CD8-positive, alpha-beta memory T cell (primary cell): ENCODE results near the gene UCKL1. TPM values are rescaled to one million over a fixed set of nuclear protein-coding genes. Genes with fewer than 3 reads are reported as not detected.
"Not testable (repeated sequence)": the region's sequence is repeated elsewhere in the genome, so short reads cannot be mapped to it uniquely, and the experiment has no call there.

Experiments
- CTCF ChIA-PET: fragments of 350-600 bp; sonication (Branson Sonifier 250); formaldehyde crosslinking; loops from one replicate; lab custom pipeline; 2021; ENCODE audit warnings: antibody characterized with exemption; lab: Charles Lee
- POLR2A ChIA-PET: fragments of 350-600 bp; sonication (Branson Sonifier 250); formaldehyde crosslinking; loops from one replicate; lab custom pipeline; 2021; ENCODE audit warnings: antibody characterized with exemption; lab: Charles Lee
- DNase-seq, 5 donors: peaks; one replicate each; pipeline versions ENCODE4 v3.0.0 to v3.0.0-alpha.2; 2020 to 2022; ENCODE audit warnings: mixed read lengths in 1 of 5
- H3K27ac ChIP-seq: one replicate; pipeline ENCODE4 v1.7.0; 2013; ENCODE audit warnings: low read depth, mild to moderate bottlenecking, low read length, moderate library complexity
- H3K27me3 ChIP-seq: 2 replicates; pipeline ENCODE4 v1.7.0; 2013; ENCODE audit warnings: low read length, mild to moderate bottlenecking; ENCODE audit not compliant: insufficient read depth, poor library complexity, severe bottlenecking
- H3K36me3 ChIP-seq: 2 replicates; pipeline ENCODE4 v1.7.0; 2013; ENCODE audit warnings: mild to moderate bottlenecking, low read length, moderate library complexity; ENCODE audit not compliant: insufficient read depth
- H3K4me1 ChIP-seq: 2 replicates; pipeline ENCODE4 v1.7.0; 2013; ENCODE audit warnings: mild to moderate bottlenecking, low read length, moderate library complexity; ENCODE audit not compliant: insufficient read depth
- H3K4me3 ChIP-seq: 2 replicates; pipeline ENCODE4 v1.7.0; 2013; ENCODE audit warnings: mild to moderate bottlenecking, low read length
- H3K9me3 ChIP-seq: 2 replicates; pipeline ENCODE4 v1.7.0; 2013; ENCODE audit warnings: mild to moderate bottlenecking, low read length
- H3K27ac Mint-ChIP-seq, 8 donors: one replicate each; pipeline ENCODE4 v1.8.0; 2020 to 2021; ENCODE audit warnings: mixed read lengths in 8 of 8, mild to moderate bottlenecking in 6 of 8, inconsistent platforms in 3 of 8, moderate library complexity in 3 of 8
- H3K27me3 Mint-ChIP-seq, 2 donors: one replicate each; pipeline ENCODE4 v1.8.0; 2020 to 2021; ENCODE audit warnings: mixed read lengths in 2 of 2, mild to moderate bottlenecking in 1 of 2, moderate library complexity in 1 of 2
- H3K36me3 Mint-ChIP-seq, 3 donors: one replicate each; pipeline ENCODE4 v1.8.0; 2020 to 2021; ENCODE audit warnings: mixed read lengths in 3 of 3, inconsistent platforms in 1 of 3, mild to moderate bottlenecking in 1 of 3
- H3K4me1 Mint-ChIP-seq, 3 donors: one replicate each; pipeline ENCODE4 v1.8.0; 2020 to 2021; ENCODE audit warnings: mixed read lengths in 3 of 3, inconsistent platforms in 1 of 3, mild to moderate bottlenecking in 1 of 3
- H3K4me3 Mint-ChIP-seq, 7 donors: one replicate each; pipeline ENCODE4 v1.8.0; 2020 to 2021; ENCODE audit warnings: mixed read lengths in 7 of 7, mild to moderate bottlenecking in 6 of 7, moderate library complexity in 4 of 7, inconsistent platforms in 2 of 7
- H3K9me3 Mint-ChIP-seq, 5 donors: one replicate each; pipeline ENCODE4 v1.8.0; 2020 to 2022; ENCODE audit warnings: mixed read lengths in 5 of 5, mild to moderate bottlenecking in 3 of 5, moderate library complexity in 2 of 5, inconsistent platforms in 1 of 5
- polyA plus RNA-seq: library from polyadenylated mRNA; unstranded; fragments of 300-500 nt; fragmentation: Illumina TruSeq; gene quantifications from one replicate; pipeline ENCODE4 v1.2.3, GENCODE V29; 2021
- total RNA-seq, 2 experiments: library from RNA; stranded (reverse); gene quantifications; one replicate each; pipeline ENCODE4 v1.2.3, GENCODE V29; 2021

The UCKL1 gene
- total and polyA plus RNA-seq, 3 experiments from 2014 or later = 34.5 to 36.2 (median 35.7) TPM

- peaks cover 29% of the 10 kb centered on the region for H3K4me1 ChIP-seq
- H3K4me3 Mint-ChIP-seq = peak overlapping the region in 2 of 7 donors; percentile 39 to 87
- peak overlapping the region in 1 of 8 donors; percentile 14 for H3K27ac Mint-ChIP-seq
- CTCF ChIA-PET = interaction anchor here (0.7 to 0.9 kb wide), 2 partner anchors 62 to 159 kb away, joined by 3 to 4 read pairs; no protein-coding TSS in a partner anchor
- DNase-seq = peak in 1 of 5 donors; percentile 36
- H3K36me3 ChIP-seq, H3K9me3 Mint-ChIP-seq, H3K27me3 Mint-ChIP-seq, H3K9me3 ChIP-seq, H3K27me3 ChIP-seq, H3K4me3 ChIP-seq, H3K27ac ChIP-seq, POLR2A ChIA-PET: not testable (repeated sequence)
- peaks cover 23 to 48% (median 33%) of the 10 kb centered on the region in 3 donors for H3K4me1 Mint-ChIP-seq
- peaks cover 0 to 18% (median 5%) of the 10 kb centered on the region in 3 donors for H3K36me3 Mint-ChIP-seq
Measured at GRCh38 chr20:63971960-63972311, 15.7 kb upstream of the UCKL1 start.

- Mint-ChIP-seq H3K4me1 (peaks cover 15 to 38% (median 22%) of the 10 kb centered on the region in 3 donors), H3K9me3 (peaks cover 0 to 3% (median 0%) of the 10 kb centered on the region in 5 donors), H3K36me3 (peaks cover 0 to 19% (median 5%) of the 10 kb centered on the region in 3 donors), H3K4me3 (peak overlapping the region; percentile 71 to 85 (median 75)), H3K27me3 (peaks cover 0 to 1% of the 10 kb centered on the region in 2 donors), H3K27ac (peak overlapping the region in 2 of 8 donors; percentile 22 to 38)
- CTCF ChIA-PET = no interaction called here
- Histone ChIP-seq H3K27ac (no peak overlapping the region), H3K27me3 (no peaks in the 10 kb centered on the region), H3K9me3 (no peaks in the 10 kb centered on the region), H3K4me1 (peaks cover 22% of the 10 kb centered on the region), H3K36me3 (peaks cover 7% of the 10 kb centered on the region), H3K4me3 (no peak overlapping the region)
- peak in 1 of 5 donors; percentile 36 for DNase-seq
- POLR2A ChIA-PET = interaction anchor here (0.7 kb wide), 1 partner anchor 12 kb away, joined by 3 read pairs; no protein-coding TSS in a partner anchor
Measured at GRCh38 chr20:63970714-63971431, 14.7 kb upstream of the UCKL1 start.

- Mint-ChIP-seq H3K27me3 (peaks cover 0 to 1% of the 10 kb centered on the region in 2 donors), H3K36me3 (peaks cover 0 to 19% (median 5%) of the 10 kb centered on the region in 3 donors), H3K27ac (peak within 1 kb of the TSS; percentile 57 to 91 (median 80)), H3K4me3 (peak within 1 kb of the TSS; percentile 76 to 89 (median 82)), H3K4me1 (peaks cover 15 to 38% (median 22%) of the 10 kb centered on the region in 3 donors), H3K9me3 (peaks cover 0 to 3% (median 0%) of the 10 kb centered on the region in 5 donors)
- ChIA-PET POLR2A (no interaction called here), CTCF (no interaction called here)
- H3K36me3 ChIP-seq = peaks cover 7% of the 10 kb centered on the region
- peaks cover 22% of the 10 kb centered on the region for H3K4me1 ChIP-seq
- DNase-seq = peak; percentile 18 to 71 (median 44)
- no peaks in the 10 kb centered on the region for H3K27me3 ChIP-seq
- peak within 1 kb of the TSS; percentile 38 for H3K27ac ChIP-seq
- H3K4me3 ChIP-seq = peak within 1 kb of the TSS; percentile 71
- H3K9me3 ChIP-seq = no peaks in the 10 kb centered on the region
Measured at GRCh38 chr20:63969838-63970713, 13.9 kb upstream of the UCKL1 start, which contains the start of gene ZNF512B. ZNF512B (minus strand) TSS chr20:63969930; CDS start chr20:63967950, 1,980 bp downstream.

- peaks cover 0 to 14% (median 5%) of the 10 kb centered on the region in 3 donors for H3K36me3 Mint-ChIP-seq
- Histone ChIP-seq H3K27me3 (no peaks in the 10 kb centered on the region), H3K4me1 (peaks cover 22% of the 10 kb centered on the region), H3K36me3 (peaks cover 4% of the 10 kb centered on the region), H3K9me3 (no peaks in the 10 kb centered on the region), H3K27ac (peak overlapping the region; percentile 38), H3K4me3 (peak overlapping the region; percentile 71)
- ChIA-PET POLR2A (interaction anchor here (0.6 to 1.4 kb wide), 2 partner anchors 11 to 241 kb away, joined by 3 to 4 read pairs; partner anchors contain the start of genes PRPF6 and SAMD10), CTCF (interaction anchor here (1.4 kb wide), 2 partner anchors 13 to 70 kb away, joined by 4 read pairs; partner anchors contain the start of gene UCKL1)
- H3K27me3 Mint-ChIP-seq = peaks cover 0 to 1% of the 10 kb centered on the region in 2 donors
- H3K4me3 Mint-ChIP-seq = peak overlapping the region; percentile 76 to 89 (median 80)
- peak overlapping the region; percentile 57 to 91 (median 80) for H3K27ac Mint-ChIP-seq
- peaks cover 15 to 33% (median 21%) of the 10 kb centered on the region in 3 donors for H3K4me1 Mint-ChIP-seq
- DNase-seq = peak; percentile 30 to 68 (median 35)
- peaks cover 0 to 3% (median 0%) of the 10 kb centered on the region in 5 donors for H3K9me3 Mint-ChIP-seq
Measured at GRCh38 chr20:63968928-63969760, 12.9 kb upstream of the UCKL1 start.

GRCh38 chr20:63968136-63968927 is 12.1 kb upstream of the UCKL1 start:
- H3K4me3 Mint-ChIP-seq = peak overlapping the region; percentile 76 to 89 (median 80)
- Histone ChIP-seq H3K36me3 (peaks cover 4% of the 10 kb centered on the region), H3K9me3 (no peaks in the 10 kb centered on the region), H3K4me3 (peak overlapping the region; percentile 71), H3K27ac (peak overlapping the region; percentile 38), H3K4me1 (peaks cover 17% of the 10 kb centered on the region), H3K27me3 (no peaks in the 10 kb centered on the region)
- H3K27ac Mint-ChIP-seq = peak overlapping the region; percentile 57 to 91 (median 80)
- peak in 1 of 5 donors; percentile 19 for DNase-seq
- peaks cover 11 to 25% (median 13%) of the 10 kb centered on the region in 3 donors for H3K4me1 Mint-ChIP-seq
- H3K9me3 Mint-ChIP-seq = peaks cover 0 to 3% (median 0%) of the 10 kb centered on the region in 5 donors
- POLR2A ChIA-PET = interaction anchor here (0.6 to 1.4 kb wide), 2 partner anchors 12 to 240 kb away, joined by 3 to 4 read pairs; partner anchors contain the start of genes PRPF6 and SAMD10
- H3K27me3 Mint-ChIP-seq = peaks cover 0 to 1% of the 10 kb centered on the region in 2 donors
- CTCF ChIA-PET = interaction anchor here (1.2 to 1.4 kb wide), 3 partner anchors 12 to 70 kb away, joined by 3 to 4 read pairs (median 4); partner anchors contain the start of gene UCKL1
- H3K36me3 Mint-ChIP-seq = peaks cover 0 to 17% (median 2%) of the 10 kb centered on the region in 3 donors

- Histone ChIP-seq H3K9me3 (no peaks in the 10 kb centered on the region), H3K4me1 (peaks cover 17% of the 10 kb centered on the region), H3K4me3 (no peak overlapping the region), H3K27ac (no peak overlapping the region), H3K27me3 (no peaks in the 10 kb centered on the region), H3K36me3 (peaks cover 4% of the 10 kb centered on the region)
- H3K27ac Mint-ChIP-seq = peak overlapping the region in 1 of 8 donors; percentile 91
- ChIA-PET POLR2A (interaction anchor here (1.4 kb wide), 1 partner anchor 13 kb away, joined by 4 read pairs; the partner anchor contains the start of genes PRPF6 and SAMD10), CTCF (interaction anchor here (1.2 to 1.4 kb wide), 3 partner anchors 11 to 71 kb away, joined by 3 to 4 read pairs (median 4); partner anchors contain the start of gene UCKL1)
- H3K9me3 Mint-ChIP-seq = peaks cover 0 to 3% (median 0%) of the 10 kb centered on the region in 5 donors
- peak in 1 of 5 donors; percentile 39 for DNase-seq
- peaks cover 7 to 21% (median 11%) of the 10 kb centered on the region in 3 donors for H3K4me1 Mint-ChIP-seq
- H3K27me3 Mint-ChIP-seq = peaks cover 0 to 2% of the 10 kb centered on the region in 2 donors
- H3K4me3 Mint-ChIP-seq = peak overlapping the region in 3 of 7 donors; percentile 78 to 84 (median 80)
- H3K36me3 Mint-ChIP-seq = peaks cover 0 to 21% (median 0%) of the 10 kb centered on the region in 3 donors
Measured at GRCh38 chr20:63967330-63968135, 11.3 kb upstream of the UCKL1 start.
